ENCODE measurements around the gene IQSEC2.

IQSEC2 gene

GRCh38 chrX:53313728-53314105 is 32.3 kb upstream of the IQSEC2 start:
- Histone ChIP-seq H3K4me3 (ENCODE audit: low read length) (no peak overlapping the region), H2AFZ (ENCODE audit: low read length) (peak overlapping the region; percentile 67), H3K9me3 (replicated peaks; ENCODE audit: insufficient read depth, low read length) (no peaks in the 10 kb centered on the region), H3K4me1 (ENCODE audit: low read length) (peaks cover 5% of the 10 kb centered on the region), H3K79me2 (ENCODE audit: low read length) (no peaks in the 10 kb centered on the region), H4K20me1 (ENCODE audit: insufficient read depth, low read length) (no peaks in the 10 kb centered on the region), H3K27me3 (replicated peaks; ENCODE audit: insufficient read depth, low read length) (no peaks in the 10 kb centered on the region), H3K4me2 (ENCODE audit: low read depth, low read length) (no peak overlapping the region), H3K9ac (ENCODE audit: low read length) (no peak overlapping the region), H3K9me2 (replicated peaks; ENCODE audit: insufficient read depth, low read length) (no peaks in the 10 kb centered on the region), H3F3A (ENCODE audit: insufficient read depth, low read length) (no peaks in the 10 kb centered on the region), H3K27ac (ENCODE audit: low read length) (no peak overlapping the region), H3K36me3 (replicated peaks; ENCODE audit: insufficient read depth, low read length) (no peaks in the 10 kb centered on the region)
- no peak for DNase-seq
- TF ChIP-seq EZH2 (optimal IDR thresholded peaks at IDR 0.05; ENCODE audit: low read depth, low read length): no peak
- no peak for TF ChIP-seq EZH2phosphoT487 (IDR thresholded peaks at IDR 0.05; ENCODE audit: low read length)
- TF ChIP-seq CTCF (IDR thresholded peaks at IDR 0.05; ENCODE audit: low read length): no peak

- no peaks in the 10 kb centered on the region for H3K27me3 ChIP-seq (replicated peaks; ENCODE audit: insufficient read depth, low read length)
- no peaks in the 10 kb centered on the region for H3K9me2 ChIP-seq (replicated peaks; ENCODE audit: insufficient read depth, low read length)
- no peak overlapping the region for H3K9ac ChIP-seq (ENCODE audit: low read length)
- DNase-seq: peak; percentile 57
- TF ChIP-seq CTCF (IDR thresholded peaks at IDR 0.05; ENCODE audit: low read length) (peak; percentile 77), EZH2phosphoT487 (IDR thresholded peaks at IDR 0.05; ENCODE audit: low read length) (no peak), EZH2 (optimal IDR thresholded peaks at IDR 0.05; ENCODE audit: low read depth, low read length) (no peak)
- no peaks in the 10 kb centered on the region for H3K36me3 ChIP-seq (replicated peaks; ENCODE audit: insufficient read depth, low read length)
- H3K9me3 ChIP-seq (replicated peaks; ENCODE audit: insufficient read depth, low read length): no peaks in the 10 kb centered on the region
- H3K4me2 ChIP-seq (ENCODE audit: low read depth, low read length): peak overlapping the region; percentile 34; the same call in 1 of the 2 replicates
- H3K79me2 ChIP-seq (ENCODE audit: low read length): no peaks in the 10 kb centered on the region
- no peaks in the 10 kb centered on the region for H3F3A ChIP-seq (ENCODE audit: insufficient read depth, low read length)
- no peak overlapping the region for H3K27ac ChIP-seq (ENCODE audit: low read length)
- no peaks in the 10 kb centered on the region for H4K20me1 ChIP-seq (ENCODE audit: insufficient read depth, low read length)
- H2AFZ ChIP-seq (ENCODE audit: low read length): peak overlapping the region; percentile 67
- H3K4me1 ChIP-seq (ENCODE audit: low read length): peaks cover 5% of the 10 kb centered on the region
- no peak overlapping the region for H3K4me3 ChIP-seq (ENCODE audit: low read length)
These were observed 31.8 kb upstream of the IQSEC2 start for GRCh38 chrX:53312946-53313727.

- Histone ChIP-seq H4K20me1 (ENCODE audit: insufficient read depth, low read length) (no peaks in the 10 kb centered on the region), H3K4me2 (ENCODE audit: low read depth, low read length) (no peak overlapping the region), H3K4me1 (ENCODE audit: low read length) (peaks cover 5% of the 10 kb centered on the region), H3K27me3 (replicated peaks; ENCODE audit: insufficient read depth, low read length) (no peaks in the 10 kb centered on the region), H3F3A (ENCODE audit: insufficient read depth, low read length) (no peaks in the 10 kb centered on the region), H3K79me2 (ENCODE audit: low read length) (no peaks in the 10 kb centered on the region), H3K9ac (ENCODE audit: low read length) (no peak overlapping the region), H2AFZ (ENCODE audit: low read length) (no peak overlapping the region), H3K36me3 (replicated peaks; ENCODE audit: insufficient read depth, low read length) (no peaks in the 10 kb centered on the region), H3K27ac (ENCODE audit: low read length) (no peak overlapping the region), H3K4me3 (ENCODE audit: low read length) (no peak overlapping the region), H3K9me3 (replicated peaks; ENCODE audit: insufficient read depth, low read length) (no peaks in the 10 kb centered on the region), H3K9me2 (replicated peaks; ENCODE audit: insufficient read depth, low read length) (no peaks in the 10 kb centered on the region)
- no peak for DNase-seq
- TF ChIP-seq CTCF (IDR thresholded peaks at IDR 0.05; ENCODE audit: low read length) (no peak), EZH2phosphoT487 (IDR thresholded peaks at IDR 0.05; ENCODE audit: low read length) (no peak), EZH2 (optimal IDR thresholded peaks at IDR 0.05; ENCODE audit: low read depth, low read length) (no peak)
These were observed 28.5 kb upstream of the IQSEC2 start for GRCh38 chrX:53309837-53310236.

Measured in MM.1S (cell line).